Hepatocyte (in vitro differentiated cells): ENCODE measurements around the gene TAS2R40. TPM values are rescaled to one million over a fixed set of nuclear protein-coding genes. Genes with fewer than 3 reads are reported as not detected.

Experiments used
- DNase-seq: peaks from one replicate; pipeline ENCODE4 v3.0.0-alpha.2; 2016; ENCODE audit warnings: low spot score
- H2AFZ ChIP-seq: fragments of 200-600 bp; sonication (generic); 2 replicates; pipeline ENCODE4 v1.6.0; 2016; ENCODE audit warnings: antibody characterized with exemption, mild to moderate bottlenecking
- H3K27ac ChIP-seq: fragments of 200-600 bp; sonication (generic); 2 replicates; pipeline ENCODE4 v1.5.1; 2016; ENCODE audit warnings: mild to moderate bottlenecking
- H3K27me3 ChIP-seq: fragments of 200-600 bp; sonication (generic); 2 replicates; pipeline ENCODE4 v1.6.1; 2016
- H3K36me3 ChIP-seq: fragments of 200-600 bp; sonication (generic); replicated peaks from 2 replicates; pipeline ENCODE4 v1.5.1; 2016; ENCODE audit warnings: low read depth; ENCODE audit not compliant: insufficient read depth
- H3K4me1 ChIP-seq: fragments of 200-600 bp; sonication (generic); 2 replicates; pipeline ENCODE4 v1.5.1; 2016; ENCODE audit warnings: mild to moderate bottlenecking, moderate library complexity; ENCODE audit not compliant: insufficient read depth
- H3K4me2 ChIP-seq: fragments of 200-600 bp; sonication (generic); 2 replicates; pipeline ENCODE4 v1.6.0; 2016
- H3K4me3 ChIP-seq: fragments of 200-600 bp; sonication (generic); 2 replicates; pipeline ENCODE4 v1.5.1; 2016; ENCODE audit warnings: mild to moderate bottlenecking
- H3K79me2 ChIP-seq: fragments of 200-600 bp; sonication (generic); 2 replicates; pipeline ENCODE4 v1.6.0; 2017; ENCODE audit warnings: mild to moderate bottlenecking
- H3K9me2 ChIP-seq: fragments of 200-600 bp; sonication (generic); replicated peaks from 2 replicates; pipeline ENCODE4 v1.6.0; 2017; ENCODE audit warnings: mild to moderate bottlenecking; ENCODE audit not compliant: insufficient read depth
- H3K9me3 ChIP-seq: fragments of 200-600 bp; sonication (generic); 2 replicates; pipeline ENCODE4 v1.5.1; 2016; ENCODE audit warnings: low read depth, mild to moderate bottlenecking
- H4K20me1 ChIP-seq: fragments of 200-600 bp; sonication (generic); 2 replicates; pipeline ENCODE4 v1.6.0; 2016; ENCODE audit warnings: mild to moderate bottlenecking; ENCODE audit not compliant: insufficient read depth, poor library complexity, severe bottlenecking
- EZH2 ChIP-seq: fragments of 200-600 bp; sonication (generic); IDR thresholded peaks from 2 replicates; pipeline ENCODE4 v1.6.1; 2016; ENCODE audit warnings: antibody characterized with exemption, mild to moderate bottlenecking, borderline replicate concordance
- EZH2phosphoT487 ChIP-seq: fragments of 200-600 bp; sonication (generic); IDR thresholded peaks from one replicate; pipeline ENCODE4 v1.6.1; 2018; ENCODE audit warnings: antibody characterized with exemption, mild to moderate bottlenecking, low read depth, moderate library complexity; ENCODE audit not compliant: unreplicated experiment, severe bottlenecking
- whole genome bisulfite sequencing: methylation state at CpG from one replicate; pipeline ENCODE4 v1.1.6; 2016; ENCODE audit warnings: low lambda C conversion rate; ENCODE audit errors: missing lambda C conversion rate; 5-methylcytosine and 5-hydroxymethylcytosine counted together
- polyA plus RNA-seq: library from polyadenylated mRNA; unstranded; fragments of >200 nt; fragmentation: Nextera tagmentation; extraction: Ambion mirVana; gene quantifications from 2 replicates; pipeline ENCODE4 v1.2.1, GENCODE V29; 2016
- total RNA-seq: library from RNA; depleted of rRNA; stranded (reverse); fragments of >200 nt; gene quantifications from 2 replicates; pipeline ENCODE4 v1.2.3, GENCODE V29; 2014
- TF ChIP-seq, protein P1 (sequence below): fragments of 200-600 bp; sonication (generic); IDR thresholded peaks from 2 replicates; pipeline ENCODE4 v1.5.1; 2016; ENCODE audit warnings: antibody characterized with exemption, mild to moderate bottlenecking; ENCODE audit not compliant: poor library complexity

Gene TAS2R40
- total and polyA plus RNA-seq, 2 experiments from 2014 or later, result not detected

- Histone ChIP-seq H4K20me1 (no peaks in the 10 kb centered on the region), H3K4me1 (no peaks in the 10 kb centered on the region), H3K9me3 (no peaks in the 10 kb centered on the region), H3K9me2 (no peaks in the 10 kb centered on the region), H3K27ac (no peak overlapping the region), H3K4me2 (no peak overlapping the region), H3K27me3 (no peaks in the 10 kb centered on the region), H2AFZ (no peak overlapping the region), H3K36me3 (no peaks in the 10 kb centered on the region), H3K4me3 (no peak overlapping the region), H3K79me2 (no peaks in the 10 kb centered on the region)
- DNase-seq, result no peak
- 50% methylated on average over 1 of the region's 1 CpG for WGBS
- TF ChIP-seq EZH2phosphoT487 (no peak), EZH2 (no peak)
- TF ChIP-seq, protein P1, sequence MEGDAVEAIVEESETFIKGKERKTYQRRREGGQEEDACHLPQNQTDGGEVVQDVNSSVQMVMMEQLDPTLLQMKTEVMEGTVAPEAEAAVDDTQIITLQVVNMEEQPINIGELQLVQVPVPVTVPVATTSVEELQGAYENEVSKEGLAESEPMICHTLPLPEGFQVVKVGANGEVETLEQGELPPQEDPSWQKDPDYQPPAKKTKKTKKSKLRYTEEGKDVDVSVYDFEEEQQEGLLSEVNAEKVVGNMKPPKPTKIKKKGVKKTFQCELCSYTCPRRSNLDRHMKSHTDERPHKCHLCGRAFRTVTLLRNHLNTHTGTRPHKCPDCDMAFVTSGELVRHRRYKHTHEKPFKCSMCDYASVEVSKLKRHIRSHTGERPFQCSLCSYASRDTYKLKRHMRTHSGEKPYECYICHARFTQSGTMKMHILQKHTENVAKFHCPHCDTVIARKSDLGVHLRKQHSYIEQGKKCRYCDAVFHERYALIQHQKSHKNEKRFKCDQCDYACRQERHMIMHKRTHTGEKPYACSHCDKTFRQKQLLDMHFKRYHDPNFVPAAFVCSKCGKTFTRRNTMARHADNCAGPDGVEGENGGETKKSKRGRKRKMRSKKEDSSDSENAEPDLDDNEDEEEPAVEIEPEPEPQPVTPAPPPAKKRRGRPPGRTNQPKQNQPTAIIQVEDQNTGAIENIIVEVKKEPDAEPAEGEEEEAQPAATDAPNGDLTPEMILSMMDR, result no peak
Observed at GRCh38 chr7:143185551-143185950, 36.3 kb upstream of the TAS2R40 start.

DNA sequence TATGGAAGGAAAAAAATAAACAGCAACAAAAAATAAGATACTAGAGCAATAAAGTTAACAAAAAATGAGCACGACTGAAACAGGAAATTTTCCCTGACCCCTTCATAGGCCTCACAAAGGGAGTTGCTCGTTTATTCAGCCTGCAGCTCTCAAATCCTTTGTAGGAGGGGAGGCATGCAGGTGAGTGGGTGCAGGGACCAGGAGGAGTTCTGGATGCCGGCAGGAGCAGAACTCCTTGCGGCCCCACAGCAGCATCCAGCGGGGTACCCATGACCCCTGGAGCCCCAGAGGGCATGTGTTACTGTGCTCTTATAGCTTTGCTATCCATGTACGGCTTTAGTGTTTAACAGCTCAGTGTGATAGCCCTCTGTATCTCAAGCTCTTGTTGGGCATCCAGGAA lies 32.8 kb upstream of the TAS2R40 start:
- Histone ChIP-seq H3K9me3 (no peaks in the 10 kb centered on the region), H2AFZ (no peak overlapping the region), H3K79me2 (no peaks in the 10 kb centered on the region), H3K27ac (no peak overlapping the region), H3K36me3 (no peaks in the 10 kb centered on the region), H3K4me2 (no peak overlapping the region), H3K4me3 (no peak overlapping the region), H4K20me1 (no peaks in the 10 kb centered on the region), H3K9me2 (no peaks in the 10 kb centered on the region), H3K27me3 (no peaks in the 10 kb centered on the region), H3K4me1 (no peaks in the 10 kb centered on the region)
- no peak for TF ChIP-seq EZH2phosphoT487
- no peak for TF ChIP-seq EZH2
- TF ChIP-seq, protein P1, result no peak
- DNase-seq, result no peak
- 52% methylated on average over 6 of the region's 6 CpGs for WGBS

- no peak overlapping the region for H2AFZ ChIP-seq
- 86% methylated on average over 2 of the region's 2 CpGs for WGBS
- no peaks in the 10 kb centered on the region for H3K9me2 ChIP-seq
- H3K36me3 ChIP-seq, result no peaks in the 10 kb centered on the region
- no peaks in the 10 kb centered on the region for H3K9me3 ChIP-seq
- H3K4me2 ChIP-seq, result no peak overlapping the region
- DNase-seq, result no peak
- no peaks in the 10 kb centered on the region for H3K4me1 ChIP-seq
- H3K27ac ChIP-seq, result no peak overlapping the region
- H3K79me2 ChIP-seq, result no peaks in the 10 kb centered on the region
- H4K20me1 ChIP-seq, result no peaks in the 10 kb centered on the region
- TF ChIP-seq EZH2, result no peak
- H3K4me3 ChIP-seq, result no peak overlapping the region
- no peaks in the 10 kb centered on the region for H3K27me3 ChIP-seq
Observed at GRCh38 chr7:143193880-143194279, 28.0 kb upstream of the TAS2R40 start.

DNA sequence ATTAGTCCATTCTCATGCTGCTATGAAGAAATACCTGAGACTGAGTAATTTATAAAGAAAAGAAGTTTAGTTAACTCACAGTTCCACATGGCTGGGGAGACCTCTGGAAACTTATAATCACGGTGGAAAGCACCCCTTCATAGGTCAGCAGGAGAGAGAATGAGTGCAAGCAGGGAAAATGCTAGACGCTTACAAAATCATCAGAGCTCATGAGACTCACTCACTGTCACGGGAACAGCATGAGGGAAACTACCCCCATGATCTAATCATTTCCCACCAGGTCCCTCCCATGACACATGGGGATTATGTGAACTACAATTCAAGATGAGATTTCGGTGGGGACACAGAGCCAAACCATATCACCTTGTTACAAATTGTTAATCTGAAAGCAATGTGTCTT lies 22.8 kb upstream of the TAS2R40 start:
- H3K9me2 ChIP-seq, result no peaks in the 10 kb centered on the region
- no peaks in the 10 kb centered on the region for H4K20me1 ChIP-seq
- 81% methylated on average over 4 of the region's 4 CpGs for WGBS

More for the DNA sequence above, 22.8 kb upstream of the TAS2R40 start:
- H3K36me3 ChIP-seq, result no peaks in the 10 kb centered on the region
- no peak overlapping the region for H3K4me3 ChIP-seq
- H3K4me1 ChIP-seq, result no peaks in the 10 kb centered on the region
- no peak overlapping the region for H2AFZ ChIP-seq
- H3K4me2 ChIP-seq, result no peak overlapping the region
- TF ChIP-seq EZH2, result no peak
- TF ChIP-seq, protein P1, result no peak
- no peak for TF ChIP-seq EZH2phosphoT487
- DNase-seq, result no peak
- no peaks in the 10 kb centered on the region for H3K27me3 ChIP-seq
- no peaks in the 10 kb centered on the region for H3K9me3 ChIP-seq
- H3K79me2 ChIP-seq, result no peaks in the 10 kb centered on the region
- no peak overlapping the region for H3K27ac ChIP-seq
